Activated naive CD4-positive, alpha-beta T cell treated with anti-CD3 and anti-CD28 coated beads for 36 hours (primary cell): ENCODE measurements around the gene PAPLN. TPM values are rescaled to one million over a fixed set of nuclear protein-coding genes. Genes with fewer than 3 reads are reported as not detected.

ENCODE experiments used
- CTCF ChIA-PET: fragments of 350-600 bp; sonication (Branson Sonifier 250); formaldehyde crosslinking; loops from one replicate; lab custom pipeline; 2021; ENCODE audit warnings: antibody characterized with exemption; lab: Charles Lee
- DNase-seq: peaks from one replicate; pipeline ENCODE4 v3.0.0-alpha.2; 2020
- H3K27ac Mint-ChIP-seq: one replicate; pipeline ENCODE4 v1.8.0; 2021; ENCODE audit warnings: mild to moderate bottlenecking, mixed read lengths
- H3K27me3 Mint-ChIP-seq: one replicate; pipeline ENCODE4 v1.8.0; 2021; ENCODE audit warnings: low read depth, mixed read lengths
- H3K36me3 Mint-ChIP-seq: one replicate; pipeline ENCODE4 v1.8.0; 2021; ENCODE audit warnings: low read depth, mixed read lengths
- H3K4me1 Mint-ChIP-seq: one replicate; pipeline ENCODE4 v1.8.0; 2021; ENCODE audit warnings: low read depth, mixed read lengths
- H3K4me3 Mint-ChIP-seq: one replicate; pipeline ENCODE4 v1.8.0; 2021; ENCODE audit warnings: mild to moderate bottlenecking, moderate library complexity, mixed read lengths
- H3K9me3 Mint-ChIP-seq: one replicate; pipeline ENCODE4 v1.8.0; 2021; ENCODE audit warnings: mixed read lengths
- intact Hi-C: fragments of 100-400 bp; cut with micrococcal nuclease; formaldehyde crosslinking; loops from one replicate; pipeline ENCODE4 v1.15.1; 2023
- total RNA-seq, 2 experiments: library from RNA; stranded (reverse); gene quantifications; one replicate each; pipeline ENCODE4 v1.2.3, GENCODE V29; 2021

The PAPLN gene
- total RNA-seq, 2 experiments from 2014 or later, result 1.0 TPM

GRCh38 chr14:73240816-73241480 lies 3.6 kb downstream of the PAPLN start:
- no peak for DNase-seq
- CTCF ChIA-PET, result no interaction called here
- no peaks in the 10 kb centered on the region for H3K9me3 Mint-ChIP-seq
- H3K27ac Mint-ChIP-seq, result no peak overlapping the region
- H3K36me3 Mint-ChIP-seq, result no peaks in the 10 kb centered on the region
- H3K27me3 Mint-ChIP-seq, result peaks cover 67% of the 10 kb centered on the region
- intact Hi-C loops, result no loop called here
- H3K4me3 Mint-ChIP-seq, result no peak overlapping the region
- peaks cover 11% of the 10 kb centered on the region for H3K4me1 Mint-ChIP-seq

- Mint-ChIP-seq H3K27ac (no peak overlapping the region), H3K4me1 (peaks cover 14% of the 10 kb centered on the region), H3K9me3 (no peaks in the 10 kb centered on the region), H3K27me3 (peaks cover 62% of the 10 kb centered on the region), H3K36me3 (no peaks in the 10 kb centered on the region), H3K4me3 (no peak overlapping the region)
- intact Hi-C loops, result no loop called here
- CTCF ChIA-PET, result interaction anchor here (1.0 kb wide), 1 partner anchor 10 kb away, joined by 3 read pairs; no protein-coding TSS in a partner anchor
- DNase-seq, result no peak
Measured at GRCh38 chr14:73241481-73242165, 4.3 kb downstream of the PAPLN start.

GRCh38 chr14:73242357-73242901 lies 5.1 kb downstream of the PAPLN start:
- Mint-ChIP-seq H3K9me3 (no peaks in the 10 kb centered on the region), H3K4me1 (peaks cover 16% of the 10 kb centered on the region), H3K27me3 (peaks cover 63% of the 10 kb centered on the region), H3K27ac (no peak overlapping the region), H3K36me3 (no peaks in the 10 kb centered on the region), H3K4me3 (no peak overlapping the region)
- DNase-seq, result no peak
- intact Hi-C loops, result no loop called here
- CTCF ChIA-PET, result interaction anchor here (1.0 kb wide), 1 partner anchor 11 kb away, joined by 3 read pairs; no protein-coding TSS in a partner anchor

GRCh38 chr14:73243341-73243740 lies 6.0 kb downstream of the PAPLN start:
- Mint-ChIP-seq H3K9me3 (no peaks in the 10 kb centered on the region), H3K4me1 (peaks cover 16% of the 10 kb centered on the region), H3K4me3 (no peak overlapping the region), H3K36me3 (no peaks in the 10 kb centered on the region), H3K27me3 (peaks cover 63% of the 10 kb centered on the region), H3K27ac (no peak overlapping the region)
- no peak for DNase-seq
- CTCF ChIA-PET, result no interaction called here
- intact Hi-C loops, result no loop called here

- H3K9me3 Mint-ChIP-seq, result no peaks in the 10 kb centered on the region
- intact Hi-C loops, result no loop called here
- H3K27me3 Mint-ChIP-seq, result peaks cover 59% of the 10 kb centered on the region
- no peak overlapping the region for H3K27ac Mint-ChIP-seq
- peaks cover 13% of the 10 kb centered on the region for H3K4me1 Mint-ChIP-seq
- H3K36me3 Mint-ChIP-seq, result no peaks in the 10 kb centered on the region
- CTCF ChIA-PET, result no interaction called here
- no peak for DNase-seq
- H3K4me3 Mint-ChIP-seq, result no peak overlapping the region
Measured at GRCh38 chr14:73243748-73244147, 6.4 kb downstream of the PAPLN start.

- no peak for DNase-seq
- intact Hi-C loops, result no loop called here
- Mint-ChIP-seq H3K36me3 (no peaks in the 10 kb centered on the region), H3K4me3 (peak overlapping the region; percentile 41), H3K27me3 (peaks cover 51% of the 10 kb centered on the region), H3K4me1 (peaks cover 13% of the 10 kb centered on the region), H3K9me3 (no peaks in the 10 kb centered on the region), H3K27ac (no peak overlapping the region)
- CTCF ChIA-PET, result no interaction called here
Measured at GRCh38 chr14:73244541-73245290, 7.4 kb downstream of the PAPLN start.

GRCh38 chr14:73245480-73246325 lies 8.4 kb downstream of the PAPLN start:
- intact Hi-C loops, result no loop called here
- Mint-ChIP-seq H3K36me3 (no peaks in the 10 kb centered on the region), H3K9me3 (no peaks in the 10 kb centered on the region), H3K27me3 (peaks cover 43% of the 10 kb centered on the region), H3K27ac (no peak overlapping the region), H3K4me1 (peaks cover 13% of the 10 kb centered on the region), H3K4me3 (peak overlapping the region; percentile 73)
- peak; percentile 67 for DNase-seq
- CTCF ChIA-PET, result no interaction called here

- CTCF ChIA-PET, result no interaction called here
Measured at GRCh38 chr14:73246387-73247150, 9.3 kb downstream of the PAPLN start.

GRCh38 chr14:73248108-73248868 lies 11.0 kb downstream of the PAPLN start:
- Mint-ChIP-seq H3K27ac (no peak overlapping the region), H3K4me1 (peaks cover 10% of the 10 kb centered on the region), H3K4me3 (no peak overlapping the region), H3K9me3 (no peaks in the 10 kb centered on the region), H3K27me3 (peaks cover 29% of the 10 kb centered on the region), H3K36me3 (no peaks in the 10 kb centered on the region)
- CTCF ChIA-PET, result no interaction called here
- intact Hi-C loops, result no loop called here
- DNase-seq, result no peak

More at GRCh38 chr14:73246387-73247150, 9.3 kb downstream of the PAPLN start:
- H3K9me3 Mint-ChIP-seq, result no peaks in the 10 kb centered on the region
- DNase-seq, result no peak
- H3K36me3 Mint-ChIP-seq, result no peaks in the 10 kb centered on the region
- H3K27ac Mint-ChIP-seq, result no peak overlapping the region
- H3K4me3 Mint-ChIP-seq, result peak overlapping the region; percentile 73
- H3K4me1 Mint-ChIP-seq, result peaks cover 13% of the 10 kb centered on the region
- H3K27me3 Mint-ChIP-seq, result peaks cover 36% of the 10 kb centered on the region
- intact Hi-C loops, result no loop called here

- Mint-ChIP-seq H3K36me3 (no peaks in the 10 kb centered on the region), H3K4me1 (peaks cover 10% of the 10 kb centered on the region), H3K27ac (no peak overlapping the region), H3K9me3 (no peaks in the 10 kb centered on the region), H3K27me3 (peaks cover 22% of the 10 kb centered on the region), H3K4me3 (no peak overlapping the region)
- CTCF ChIA-PET, result no interaction called here
- intact Hi-C loops, result no loop called here
- DNase-seq, result no peak
Measured at GRCh38 chr14:73249108-73249507, 11.8 kb downstream of the PAPLN start.
